Large intestine (tissue), 3 donors: Measurements from ENCODE around the gene MMP28. TPM values are rescaled to one million over a fixed set of nuclear protein-coding genes. Genes with fewer than 3 reads are reported as not detected.

Source experiments
- DNase-seq, 2 donors: peaks; one replicate each; pipeline versions ENCODE4 v3.0.0 to v3.0.0-alpha.2; 2013
- H3K27ac ChIP-seq: one replicate; pipeline ENCODE4 v1.5.1; 2013; ENCODE audit warnings: low read length
- H3K27me3 ChIP-seq: 2 replicates; pipeline ENCODE4 v1.6.1; 2013; ENCODE audit warnings: low read length; ENCODE audit not compliant: control insufficient read depth, insufficient read depth
- H3K36me3 ChIP-seq: 2 replicates; pipeline ENCODE4 v1.6.1; 2013; ENCODE audit warnings: low read length; ENCODE audit not compliant: control insufficient read depth, insufficient read depth
- H3K4me1 ChIP-seq: one replicate; pipeline ENCODE4 v1.6.1; 2013; ENCODE audit warnings: low read length; ENCODE audit not compliant: control insufficient read depth, insufficient read depth
- H3K4me3 ChIP-seq: one replicate; pipeline ENCODE4 v1.5.1; 2013; ENCODE audit warnings: low read length
- H3K9me3 ChIP-seq: one replicate; pipeline ENCODE4 v1.6.1; 2013; ENCODE audit warnings: mild to moderate bottlenecking, low read depth, low read length, moderate library complexity; ENCODE audit not compliant: control insufficient read depth
- WGBS: methylation state at CpG from one replicate; pipeline ENCODE4 v1.1.5; 2013; ENCODE audit warnings: low lambda C conversion rate; ENCODE audit not compliant: insufficient coverage; 5-methylcytosine and 5-hydroxymethylcytosine counted together
- polyA plus RNA-seq: library from polyadenylated mRNA; unstranded; fragments of 120-200 nt; gene quantifications from one replicate; pipeline ENCODE4 v1.2.1, GENCODE V29; 2013

MMP28 gene
- polyA plus RNA-seq, 1 donor, result 7.5 TPM

- Histone ChIP-seq H3K4me1 (peaks cover 4% of the 10 kb centered on the region), H3K27me3 (peaks cover 59% of the 10 kb centered on the region), H3K4me3 (no peak overlapping the region), H3K36me3 (no peaks in the 10 kb centered on the region), H3K9me3 (peaks cover 5% of the 10 kb centered on the region), H3K27ac (no peak overlapping the region)
- DNase-seq, result no peak
- no CpG with 5 or more reads among the region's 7 CpGs for WGBS
Measured at GRCh38 chr17:35745246-35745645, 50.2 kb downstream of the MMP28 start.

- peaks cover 5% of the 10 kb centered on the region for H3K9me3 ChIP-seq
- H3K36me3 ChIP-seq, result no peaks in the 10 kb centered on the region
- no peak overlapping the region for H3K4me3 ChIP-seq
- WGBS, result no CpG with 5 or more reads among the region's 8 CpGs
- DNase-seq, result no peak
- H3K4me1 ChIP-seq, result peaks cover 2% of the 10 kb centered on the region
- peaks cover 58% of the 10 kb centered on the region for H3K27me3 ChIP-seq
- H3K27ac ChIP-seq, result no peak overlapping the region
Measured at GRCh38 chr17:35744830-35745229, 50.6 kb downstream of the MMP28 start.

- Histone ChIP-seq H3K4me1 (peaks cover 2% of the 10 kb centered on the region), H3K9me3 (peaks cover 5% of the 10 kb centered on the region), H3K27ac (no peak overlapping the region), H3K27me3 (peaks cover 47% of the 10 kb centered on the region), H3K4me3 (no peak overlapping the region), H3K36me3 (no peaks in the 10 kb centered on the region)
- no CpG with 5 or more reads among the region's 7 CpGs for WGBS
- no peak for DNase-seq
Measured at GRCh38 chr17:35743626-35744328, 51.7 kb downstream of the MMP28 start.

GRCh38 chr17:35742896-35743477 lies 52.5 kb downstream of the MMP28 start:
- H3K27me3 ChIP-seq, result peaks cover 40% of the 10 kb centered on the region
- WGBS, result no CpG with 5 or more reads among the region's 7 CpGs

GRCh38 chr17:35742496-35742895 lies 52.9 kb downstream of the MMP28 start:
- Histone ChIP-seq H3K4me3 (no peak overlapping the region), H3K27me3 (peaks cover 39% of the 10 kb centered on the region), H3K36me3 (no peaks in the 10 kb centered on the region), H3K4me1 (peaks cover 2% of the 10 kb centered on the region), H3K9me3 (peaks cover 5% of the 10 kb centered on the region), H3K27ac (no peak overlapping the region)
- no peak for DNase-seq
- WGBS, result no CpG with 5 or more reads among the region's 7 CpGs

More at GRCh38 chr17:35742896-35743477, 52.5 kb downstream of the MMP28 start:
- Histone ChIP-seq H3K36me3 (no peaks in the 10 kb centered on the region), H3K4me3 (no peak overlapping the region), H3K4me1 (peaks cover 2% of the 10 kb centered on the region), H3K9me3 (peaks cover 5% of the 10 kb centered on the region), H3K27ac (no peak overlapping the region)
- DNase-seq, result no peak

GRCh38 chr17:35740997-35741931 lies 54.2 kb downstream of the MMP28 start:
- peaks cover 5% of the 10 kb centered on the region for H3K9me3 ChIP-seq
- DNase-seq, result peak in 1 of 2 donors; percentile 50
- no peaks in the 10 kb centered on the region for H3K36me3 ChIP-seq
- no CpG with 5 or more reads among the region's 73 CpGs for WGBS
- no peak overlapping the region for H3K27ac ChIP-seq
- H3K27me3 ChIP-seq, result peaks cover 39% of the 10 kb centered on the region
- no peak overlapping the region for H3K4me3 ChIP-seq
- H3K4me1 ChIP-seq, result peaks cover 2% of the 10 kb centered on the region

- no CpG with 5 or more reads among the region's 7 CpGs for WGBS
- Histone ChIP-seq H3K4me3 (no peak overlapping the region), H3K27me3 (peaks cover 36% of the 10 kb centered on the region), H3K9me3 (peaks cover 5% of the 10 kb centered on the region), H3K36me3 (no peaks in the 10 kb centered on the region), H3K4me1 (peaks cover 2% of the 10 kb centered on the region), H3K27ac (no peak overlapping the region)
- DNase-seq, result no peak
Measured at GRCh38 chr17:35740216-35740615, 55.2 kb downstream of the MMP28 start.

GRCh38 chr17:35738519-35739133 lies 56.8 kb downstream of the MMP28 start:
- DNase-seq, result no peak
- WGBS, result no CpG with 5 or more reads among the region's 5 CpGs
- Histone ChIP-seq H3K27me3 (peaks cover 34% of the 10 kb centered on the region), H3K27ac (no peak overlapping the region), H3K36me3 (no peaks in the 10 kb centered on the region), H3K4me1 (peaks cover 2% of the 10 kb centered on the region), H3K9me3 (peaks cover 5% of the 10 kb centered on the region), H3K4me3 (no peak overlapping the region)

- no CpG with 5 or more reads among the region's 5 CpGs for WGBS
- Histone ChIP-seq H3K4me3 (no peak overlapping the region), H3K4me1 (peaks cover 1% of the 10 kb centered on the region), H3K9me3 (peaks cover 5% of the 10 kb centered on the region), H3K36me3 (no peaks in the 10 kb centered on the region), H3K27me3 (peaks cover 13% of the 10 kb centered on the region), H3K27ac (no peak overlapping the region)
- DNase-seq, result no peak
Measured at GRCh38 chr17:35736236-35736635, 59.2 kb downstream of the MMP28 start.
